Measurements from ENCODE around the gene VASH2.
A peak's percentile ranks its signal among the peaks of the same experiment; 100 is the strongest.

The VASH2 gene

GRCh38 chr1:212973426-212973825, 23.1 kb downstream of the VASH2 start:
- TF ChIP-seq CTCF (IDR thresholded peaks at IDR 0.05; ENCODE audit: control insufficient read depth, insufficient read depth, low read depth, low read length, missing control alignments) = no peak
- H3K4me3 ChIP-seq (ENCODE audit: control insufficient read depth, low read depth, low read length) = no peak overlapping the region
- no peak for DNase-seq (ENCODE audit: low read depth)

- no peak overlapping the region for H3K4me3 ChIP-seq (ENCODE audit: control insufficient read depth, low read depth, low read length)
- DNase-seq (ENCODE audit: low read depth) = no peak
- TF ChIP-seq CTCF (IDR thresholded peaks at IDR 0.05; ENCODE audit: control insufficient read depth, insufficient read depth, low read depth, low read length, missing control alignments) = no peak
Observed at GRCh38 chr1:212973899-212974298, 23.6 kb downstream of the VASH2 start.

- DNase-seq (ENCODE audit: low read depth) = no peak
- H3K4me3 ChIP-seq (ENCODE audit: control insufficient read depth, low read depth, low read length) = no peak overlapping the region
- no peak for TF ChIP-seq CTCF (IDR thresholded peaks at IDR 0.05; ENCODE audit: control insufficient read depth, insufficient read depth, low read depth, low read length, missing control alignments)
Observed at GRCh38 chr1:212974711-212975110, 24.4 kb downstream of the VASH2 start.

GRCh38 chr1:212975111-212975918, 25.0 kb downstream of the VASH2 start:
- no peak for TF ChIP-seq CTCF (IDR thresholded peaks at IDR 0.05; ENCODE audit: control insufficient read depth, insufficient read depth, low read depth, low read length, missing control alignments)
- H3K4me3 ChIP-seq (ENCODE audit: control insufficient read depth, low read depth, low read length) = no peak overlapping the region
- peak; percentile 48 for DNase-seq (ENCODE audit: low read depth)

- DNase-seq (ENCODE audit: low read depth) = no peak
- no peak for TF ChIP-seq CTCF (IDR thresholded peaks at IDR 0.05; ENCODE audit: control insufficient read depth, insufficient read depth, low read depth, low read length, missing control alignments)
- no peak overlapping the region for H3K4me3 ChIP-seq (ENCODE audit: control insufficient read depth, low read depth, low read length)
Observed at GRCh38 chr1:212976586-212976985, 26.2 kb downstream of the VASH2 start.

- no peak for TF ChIP-seq CTCF (IDR thresholded peaks at IDR 0.05; ENCODE audit: control insufficient read depth, insufficient read depth, low read depth, low read length, missing control alignments)
- H3K4me3 ChIP-seq (ENCODE audit: control insufficient read depth, low read depth, low read length) = no peak overlapping the region
- DNase-seq (ENCODE audit: low read depth) = no peak
Observed at GRCh38 chr1:212977781-212978645, 27.7 kb downstream of the VASH2 start.
